ENCODE results near the gene IL11.

DNA sequence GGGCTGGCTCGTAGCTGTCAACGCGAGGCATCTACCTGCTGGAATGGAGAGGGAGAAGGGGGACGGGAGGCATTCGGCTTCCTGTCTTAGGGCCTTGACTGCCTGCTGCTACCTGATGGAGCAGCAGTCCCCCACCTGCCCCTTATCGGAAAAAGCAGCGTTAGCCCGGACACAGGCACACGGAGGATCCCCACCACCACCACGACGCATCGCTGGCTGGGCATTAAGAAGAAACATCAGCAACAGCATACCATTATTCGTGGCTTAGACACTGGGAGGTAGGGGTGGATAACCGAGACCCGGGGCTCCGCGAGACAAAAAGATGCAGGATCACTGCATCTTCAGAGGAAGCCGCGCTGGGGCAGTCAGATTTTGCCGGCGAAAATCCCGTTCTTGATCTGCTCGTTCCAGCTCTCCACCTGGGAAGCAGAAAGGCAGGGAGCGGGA is 16.9 kb downstream of the IL11 start:
- TF ChIP-seq, protein P1, sequence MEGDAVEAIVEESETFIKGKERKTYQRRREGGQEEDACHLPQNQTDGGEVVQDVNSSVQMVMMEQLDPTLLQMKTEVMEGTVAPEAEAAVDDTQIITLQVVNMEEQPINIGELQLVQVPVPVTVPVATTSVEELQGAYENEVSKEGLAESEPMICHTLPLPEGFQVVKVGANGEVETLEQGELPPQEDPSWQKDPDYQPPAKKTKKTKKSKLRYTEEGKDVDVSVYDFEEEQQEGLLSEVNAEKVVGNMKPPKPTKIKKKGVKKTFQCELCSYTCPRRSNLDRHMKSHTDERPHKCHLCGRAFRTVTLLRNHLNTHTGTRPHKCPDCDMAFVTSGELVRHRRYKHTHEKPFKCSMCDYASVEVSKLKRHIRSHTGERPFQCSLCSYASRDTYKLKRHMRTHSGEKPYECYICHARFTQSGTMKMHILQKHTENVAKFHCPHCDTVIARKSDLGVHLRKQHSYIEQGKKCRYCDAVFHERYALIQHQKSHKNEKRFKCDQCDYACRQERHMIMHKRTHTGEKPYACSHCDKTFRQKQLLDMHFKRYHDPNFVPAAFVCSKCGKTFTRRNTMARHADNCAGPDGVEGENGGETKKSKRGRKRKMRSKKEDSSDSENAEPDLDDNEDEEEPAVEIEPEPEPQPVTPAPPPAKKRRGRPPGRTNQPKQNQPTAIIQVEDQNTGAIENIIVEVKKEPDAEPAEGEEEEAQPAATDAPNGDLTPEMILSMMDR (IDR thresholded peaks at IDR 0.05; ENCODE audit: borderline replicate concordance, extremely low read depth, low read length, poor library complexity, severe bottlenecking), result no peak
- no peak for TF ChIP-seq EZH2 (IDR thresholded peaks at IDR 0.05; ENCODE audit: borderline replicate concordance, low read depth, low read length, severe bottlenecking)
